T-helper 17 cell (primary cell): ENCODE data around the gene ZNF654. TPM values are rescaled to one million over a fixed set of nuclear protein-coding genes. Genes with fewer than 3 reads are reported as not detected.
"Not testable (repeated sequence)": the region's sequence is repeated elsewhere in the genome, so short reads cannot be mapped to it uniquely, and the experiment has no call there.

Experiments
- ATAC-seq: fragments of 150-1000 bp; cut with Tn5 transposase; 2 replicates; pipeline ENCODE4 v1.10.0; 2021; ENCODE audit warnings: mild to moderate bottlenecking, moderate library complexity
- DNase-seq, 3 donors: peaks; one replicate each; pipeline versions ENCODE4 v3.0.0 to v3.0.0-alpha.2; 2020 to 2021
- H3K9me3 ChIP-seq: one replicate; pipeline ENCODE4 v1.7.0; 2013; ENCODE audit warnings: low read length, mild to moderate bottlenecking; ENCODE audit not compliant: control insufficient read depth, poor library complexity, severe bottlenecking
- H3K27ac Mint-ChIP-seq: one replicate; pipeline ENCODE4 v1.8.0; 2022; ENCODE audit warnings: mild to moderate bottlenecking, moderate library complexity, mixed read lengths
- H3K27me3 Mint-ChIP-seq: one replicate; pipeline ENCODE4 v1.8.0; 2022; ENCODE audit warnings: mixed read lengths
- H3K36me3 Mint-ChIP-seq: one replicate; pipeline ENCODE4 v1.8.0; 2022; ENCODE audit warnings: low read depth, mixed read lengths
- H3K4me1 Mint-ChIP-seq: one replicate; pipeline ENCODE4 v1.8.0; 2022; ENCODE audit warnings: mild to moderate bottlenecking, mixed read lengths
- H3K4me3 Mint-ChIP-seq: one replicate; pipeline ENCODE4 v1.8.0; 2022; ENCODE audit warnings: mild to moderate bottlenecking, moderate library complexity, mixed read lengths
- total RNA-seq, 4 donors: library from RNA in 2 of 4; stranded (reverse) in 2 of 4; gene quantifications; one replicate each; pipeline ENCODE4 v1.2.3 and lab custom pipeline; 2022 to 2026

Gene ZNF654
- total RNA-seq (10 to 100 TPM; 12.6 to 16.1 TPM), total RNA-seq (lab: John Stamatoyannopoulos, UW) (33.2 to 37.2 reads per million in 2 donors)

DNA sequence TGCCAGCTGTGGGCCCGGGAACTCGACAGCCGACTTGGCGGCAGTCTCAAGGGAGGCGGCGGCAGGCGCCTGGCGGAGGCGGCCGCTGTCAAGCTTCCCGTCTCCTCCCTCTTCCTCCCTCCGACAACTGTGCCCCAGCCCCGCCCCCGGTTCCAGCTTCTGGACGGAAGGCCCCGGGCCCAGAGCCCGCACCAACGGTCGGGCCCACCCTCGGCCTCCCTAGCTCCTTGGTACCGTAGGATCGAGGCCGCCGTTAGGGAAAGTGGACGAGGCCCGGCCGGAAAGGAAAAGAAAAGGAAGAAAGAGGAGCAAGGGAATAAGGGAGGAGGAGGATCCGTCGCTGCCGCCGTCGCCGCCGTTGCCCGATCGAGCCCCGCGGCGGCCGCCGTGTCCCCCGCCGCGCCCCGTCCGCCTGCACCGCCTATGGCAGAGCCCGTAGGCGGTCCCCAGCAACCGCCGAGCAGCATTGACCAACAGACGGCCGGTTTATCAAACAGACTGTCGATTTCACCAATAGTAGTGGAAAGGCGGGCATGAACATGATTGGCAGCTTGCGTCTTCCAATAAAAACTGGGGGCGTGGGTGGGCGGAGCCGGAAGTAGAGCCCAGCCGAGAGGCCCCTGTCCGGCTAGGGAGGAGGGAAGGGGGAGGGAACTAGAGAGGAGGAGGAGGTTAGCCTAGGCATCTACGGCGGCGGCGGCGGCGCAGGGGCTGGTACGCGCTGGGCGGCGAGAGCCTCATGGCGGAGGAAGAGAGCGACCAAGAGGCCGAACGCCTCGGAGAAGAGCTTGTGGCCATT lies at the start of gene ZNF654, which contains the start of gene CGGBP1:
TSS of gene ZNF654 (plus strand) at position 675 of the 799 bp plus-strand sequence. CDS start at position 740, 65 bp downstream.
TSS of gene CGGBP1 (minus strand) at position 425 of the 799 bp plus-strand sequence. CDS start 3,029 bp downstream, outside the sequence.
- no peaks in the 10 kb centered on the region for H3K27me3 Mint-ChIP-seq
- ATAC-seq (peak; percentile 92), DNase-seq (peak; percentile 89 to 98 (median 97))
- H3K27ac Mint-ChIP-seq: peak within 1 kb of the TSS; percentile 98
- H3K36me3 Mint-ChIP-seq: peaks cover 8% of the 10 kb centered on the region
- no peaks in the 10 kb centered on the region for H3K9me3 ChIP-seq
- H3K4me3 Mint-ChIP-seq: peak within 1 kb of the TSS; percentile 99
- H3K4me1 Mint-ChIP-seq: peaks cover 32% of the 10 kb centered on the region

DNA sequence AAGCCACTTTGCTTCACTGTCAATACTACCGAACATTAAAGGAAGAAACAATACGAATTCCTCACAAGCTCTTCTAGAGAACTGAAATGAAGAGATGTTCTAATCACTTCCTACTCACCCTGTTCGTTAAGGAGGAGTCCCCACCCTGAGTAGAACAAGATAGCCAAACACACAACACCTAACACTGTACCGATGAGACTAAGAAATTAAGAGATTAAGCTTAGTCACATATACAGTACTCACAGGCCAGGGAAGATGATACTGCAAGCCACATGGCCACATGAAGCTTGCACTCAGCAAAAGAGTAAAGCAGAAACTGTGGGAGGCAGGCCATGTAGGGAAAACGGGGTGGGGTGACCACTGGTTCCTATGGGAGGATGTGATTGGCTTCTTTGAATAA lies 48.2 kb upstream of the ZNF654 start:
- no peaks in the 10 kb centered on the region for H3K9me3 ChIP-seq
- Mint-ChIP-seq H3K36me3 (peaks cover 2% of the 10 kb centered on the region), H3K27me3 (peaks cover 14% of the 10 kb centered on the region), H3K27ac (peak overlapping the region; percentile 74), H3K4me1 (peaks cover 4% of the 10 kb centered on the region), H3K4me3 (no peak overlapping the region)
- no peak for ATAC-seq
- DNase-seq: no peak

DNA sequence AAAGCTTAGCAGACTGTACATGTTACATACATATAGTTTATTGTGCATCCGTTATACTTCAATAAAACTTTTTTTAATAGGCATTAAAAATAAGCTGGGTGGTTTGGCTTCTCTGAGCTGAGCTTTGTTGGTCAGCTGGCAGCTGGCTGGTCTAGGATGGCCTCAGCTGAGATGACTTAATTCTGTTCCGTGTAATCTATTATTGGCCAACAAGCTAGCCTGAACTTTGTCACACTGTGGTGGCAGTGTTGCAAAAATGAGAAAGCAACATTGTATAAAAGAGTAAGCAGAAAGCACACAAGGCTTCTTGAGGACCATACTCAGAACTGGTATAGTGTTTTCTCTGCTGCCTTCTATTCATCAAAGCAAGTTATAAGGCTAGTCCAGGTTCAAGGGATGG lies 45.5 kb upstream of the ZNF654 start:
- H3K36me3 Mint-ChIP-seq: no peaks in the 10 kb centered on the region
- no peak overlapping the region for H3K27ac Mint-ChIP-seq
- no peaks in the 10 kb centered on the region for H3K9me3 ChIP-seq
- H3K4me1 Mint-ChIP-seq: peaks cover 6% of the 10 kb centered on the region
- DNase-seq (no peak), ATAC-seq (no peak)
- no peak overlapping the region for H3K4me3 Mint-ChIP-seq
- H3K27me3 Mint-ChIP-seq: peaks cover 3% of the 10 kb centered on the region

DNA sequence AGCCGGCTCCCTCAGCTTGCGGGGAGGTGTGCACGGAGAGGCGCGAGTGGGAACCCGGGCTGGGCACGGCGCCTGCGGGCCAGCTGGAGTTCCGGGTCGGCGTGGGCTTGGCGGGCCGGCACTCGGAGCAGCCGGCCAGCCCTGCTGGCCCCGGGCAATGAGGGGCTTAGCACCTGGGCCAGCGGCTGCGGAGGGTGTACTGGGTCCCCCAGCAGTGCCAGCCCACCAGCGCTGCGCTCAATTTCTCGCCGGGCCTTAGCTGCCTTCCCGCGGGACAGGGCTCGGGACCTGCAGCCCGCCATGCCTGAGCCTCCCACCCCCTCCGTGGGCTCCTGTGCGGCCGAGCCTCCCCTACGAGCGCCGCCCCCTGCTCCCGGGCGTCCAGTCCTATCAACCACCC lies 43.4 kb upstream of the ZNF654 start:
- not testable (repeated sequence) for H3K36me3 Mint-ChIP-seq, H3K27ac Mint-ChIP-seq, H3K4me3 Mint-ChIP-seq, DNase-seq, H3K27me3 Mint-ChIP-seq, H3K4me1 Mint-ChIP-seq, ATAC-seq, H3K9me3 ChIP-seq

DNA sequence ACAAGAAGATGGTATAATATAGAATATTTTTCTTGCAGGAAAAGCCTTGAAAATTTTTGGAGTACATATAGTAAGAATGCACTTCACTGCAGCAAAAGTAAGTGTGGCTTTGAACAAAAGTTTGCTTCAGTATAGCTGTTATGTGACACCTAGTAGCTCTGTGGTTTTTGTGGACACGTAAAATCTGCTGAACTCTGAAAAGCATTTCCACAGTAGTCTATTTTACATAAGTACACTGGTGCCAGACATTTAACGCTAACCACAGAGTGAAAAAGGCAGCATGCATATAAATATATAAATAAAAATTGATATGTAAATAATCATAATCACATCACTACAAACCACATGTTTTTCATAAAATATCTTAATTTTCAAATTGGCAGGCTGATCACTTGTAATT lies 40.0 kb upstream of the ZNF654 start:
- Mint-ChIP-seq H3K4me3 (no peak overlapping the region), H3K27ac (no peak overlapping the region)
- peak; percentile 61 for ATAC-seq

DNA sequence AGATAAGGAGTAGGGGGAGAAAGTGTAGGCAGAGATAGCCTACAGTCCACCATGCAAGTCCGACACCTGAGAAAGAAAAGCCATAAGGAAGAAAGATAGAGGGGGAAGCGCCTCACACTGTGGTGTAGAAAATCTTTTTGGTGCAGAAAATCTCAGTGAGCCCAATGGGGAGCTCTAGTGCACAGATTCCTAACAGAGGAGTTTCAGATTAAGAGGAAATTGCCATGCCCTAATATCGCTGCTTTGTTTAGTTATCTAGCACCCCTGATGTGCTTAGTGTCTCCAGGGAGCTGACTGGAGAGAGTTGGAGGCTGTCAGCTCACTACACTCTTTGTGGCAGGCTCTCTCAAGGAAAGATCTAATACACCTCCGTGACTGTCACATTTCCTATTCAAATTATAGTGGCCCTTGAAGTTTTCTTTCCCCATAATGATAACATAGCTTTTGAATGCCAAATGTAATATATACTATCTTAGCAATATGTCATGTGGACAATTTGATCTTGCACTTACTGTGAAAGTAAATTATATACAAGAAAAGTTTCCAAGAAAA lies 34.0 kb upstream of the ZNF654 start:
- H3K27me3 Mint-ChIP-seq: no peaks in the 10 kb centered on the region
- no peak for ATAC-seq
- peaks cover 9% of the 10 kb centered on the region for H3K4me1 Mint-ChIP-seq
- H3K4me3 Mint-ChIP-seq: no peak overlapping the region
- DNase-seq: no peak
- H3K27ac Mint-ChIP-seq: peak overlapping the region; percentile 3
- no peaks in the 10 kb centered on the region for H3K36me3 Mint-ChIP-seq
- H3K9me3 ChIP-seq: no peaks in the 10 kb centered on the region

More for the DNA sequence above, 40.0 kb upstream of the ZNF654 start:
- Mint-ChIP-seq H3K4me1 (peaks cover 6% of the 10 kb centered on the region), H3K27me3 (no peaks in the 10 kb centered on the region), H3K36me3 (no peaks in the 10 kb centered on the region)
- H3K9me3 ChIP-seq: no peaks in the 10 kb centered on the region
- no peak for DNase-seq

DNA sequence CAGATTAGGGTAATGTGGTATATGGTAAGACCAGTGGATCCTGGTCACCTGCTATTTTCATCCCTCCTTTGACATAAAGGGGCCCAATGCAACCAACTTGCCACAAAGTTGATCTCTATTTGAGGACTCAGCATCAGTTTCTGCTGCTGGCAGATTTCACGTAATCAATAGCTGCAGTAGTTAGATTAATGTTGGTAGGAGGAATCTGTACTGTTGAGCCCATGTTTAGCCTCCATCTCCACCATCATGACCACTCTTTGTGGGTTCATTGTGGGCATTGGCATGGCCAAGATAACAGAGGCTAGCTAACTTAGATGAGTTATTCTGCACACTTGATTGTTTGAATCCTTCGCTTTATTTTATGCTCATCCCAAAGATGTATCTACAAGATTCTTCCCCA lies 30.2 kb upstream of the ZNF654 start:
- Mint-ChIP-seq H3K36me3 (no peaks in the 10 kb centered on the region), H3K4me1 (peaks cover 20% of the 10 kb centered on the region), H3K4me3 (no peak overlapping the region), H3K27ac (no peak overlapping the region), H3K27me3 (no peaks in the 10 kb centered on the region)
- ATAC-seq (no peak), DNase-seq (no peak)
- no peaks in the 10 kb centered on the region for H3K9me3 ChIP-seq

DNA sequence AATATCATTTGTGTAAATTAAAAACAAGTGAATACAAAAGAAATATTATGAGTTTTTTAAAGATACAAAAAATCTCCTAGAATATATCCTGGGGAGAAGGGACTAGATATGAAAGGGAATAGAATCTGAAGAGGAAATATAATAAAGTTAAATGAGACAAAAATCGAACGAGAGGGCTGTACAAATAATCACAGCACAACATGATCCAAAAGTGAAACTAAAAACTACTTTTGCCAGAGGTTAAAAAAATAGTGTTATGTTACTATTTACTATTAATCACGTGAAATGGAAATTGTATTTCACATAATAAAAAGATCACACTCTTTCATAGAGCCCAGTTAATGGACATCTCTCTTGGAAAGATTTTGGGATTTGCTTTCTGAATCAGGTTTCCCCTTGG lies 28.8 kb upstream of the ZNF654 start:
- DNase-seq: no peak
- no peaks in the 10 kb centered on the region for H3K27me3 Mint-ChIP-seq
- H3K9me3 ChIP-seq: no peaks in the 10 kb centered on the region
- H3K36me3 Mint-ChIP-seq: no peaks in the 10 kb centered on the region
- peak overlapping the region; percentile 57 for H3K27ac Mint-ChIP-seq
- peak overlapping the region; percentile 25 for H3K4me3 Mint-ChIP-seq
- no peak for ATAC-seq
- H3K4me1 Mint-ChIP-seq: peaks cover 22% of the 10 kb centered on the region

DNA sequence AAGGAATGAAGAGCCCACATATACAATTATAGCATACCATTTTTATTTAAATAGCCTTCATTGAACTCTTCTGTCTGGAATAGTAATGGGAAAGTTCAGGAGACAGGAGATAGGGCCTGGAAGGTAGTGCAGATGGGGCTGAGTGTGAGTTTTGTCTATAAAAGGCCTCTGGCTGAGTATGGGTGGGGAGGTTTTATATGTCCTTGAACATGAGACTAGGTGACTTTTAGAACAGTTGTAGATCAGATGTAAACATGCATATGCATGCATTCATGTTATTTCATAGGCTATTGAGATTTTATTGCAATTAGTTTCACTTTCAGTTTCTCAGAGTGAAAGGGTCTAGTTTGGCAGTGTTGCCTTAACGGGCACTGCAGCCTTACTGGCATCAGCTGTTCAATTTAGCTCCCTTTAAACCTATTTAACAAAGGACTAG lies 27.4 kb upstream of the ZNF654 start:
- H3K27ac Mint-ChIP-seq: peak overlapping the region; percentile 92
- ATAC-seq (peak; percentile 84), DNase-seq (no peak)
- peaks cover 19% of the 10 kb centered on the region for H3K4me1 Mint-ChIP-seq
- H3K27me3 Mint-ChIP-seq: no peaks in the 10 kb centered on the region
- H3K4me3 Mint-ChIP-seq: peak overlapping the region; percentile 90
- H3K36me3 Mint-ChIP-seq: no peaks in the 10 kb centered on the region
- no peaks in the 10 kb centered on the region for H3K9me3 ChIP-seq

DNA sequence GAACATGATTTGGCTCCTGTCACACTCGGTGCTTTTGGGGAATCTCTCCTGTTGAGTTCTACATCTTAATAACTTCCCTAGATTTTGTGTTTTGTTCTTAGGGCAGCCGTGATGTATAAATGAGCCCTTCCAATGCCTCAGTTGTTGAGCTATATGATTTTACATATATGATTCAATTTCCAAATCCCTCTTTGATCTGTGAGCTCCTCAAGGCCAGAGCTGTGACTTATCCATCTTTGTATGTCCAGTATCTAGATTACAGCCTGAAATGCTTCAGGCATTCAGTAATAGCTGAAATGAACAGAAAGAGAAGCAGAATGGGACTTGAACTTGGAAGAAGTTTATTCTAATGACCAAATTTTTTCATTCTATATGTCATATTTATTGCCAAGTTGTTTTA lies 26.8 kb upstream of the ZNF654 start:
- Mint-ChIP-seq H3K27me3 (peaks cover 4% of the 10 kb centered on the region), H3K4me3 (peak overlapping the region; percentile 90), H3K36me3 (no peaks in the 10 kb centered on the region), H3K4me1 (peaks cover 19% of the 10 kb centered on the region), H3K27ac (peak overlapping the region; percentile 92)
- no peak for ATAC-seq
- DNase-seq: no peak
- no peaks in the 10 kb centered on the region for H3K9me3 ChIP-seq

DNA sequence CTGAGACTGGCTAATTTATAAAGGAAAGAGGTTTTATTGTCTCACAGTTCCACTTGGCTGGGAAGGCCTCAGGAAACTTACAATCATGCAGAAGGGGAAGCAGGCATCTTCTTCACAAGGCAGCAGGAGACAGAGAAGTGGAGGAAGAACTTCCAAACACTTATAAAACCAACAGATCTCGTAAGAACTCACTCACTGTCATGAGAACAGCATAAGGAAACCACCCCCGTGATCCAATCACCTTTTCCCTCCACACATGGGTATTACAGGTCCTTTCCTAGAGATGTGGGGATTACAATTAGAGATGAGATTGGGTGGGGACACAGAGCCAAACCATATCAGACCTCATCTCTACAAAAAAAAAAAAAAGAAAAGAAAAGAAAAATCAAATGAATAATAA lies 26.0 kb upstream of the ZNF654 start:
- no peaks in the 10 kb centered on the region for H3K36me3 Mint-ChIP-seq
- no peaks in the 10 kb centered on the region for H3K9me3 ChIP-seq
- DNase-seq (no peak), ATAC-seq (no peak)
- peaks cover 5% of the 10 kb centered on the region for H3K27me3 Mint-ChIP-seq
- peaks cover 19% of the 10 kb centered on the region for H3K4me1 Mint-ChIP-seq
- no peak overlapping the region for H3K4me3 Mint-ChIP-seq
- peak overlapping the region; percentile 92 for H3K27ac Mint-ChIP-seq

DNA sequence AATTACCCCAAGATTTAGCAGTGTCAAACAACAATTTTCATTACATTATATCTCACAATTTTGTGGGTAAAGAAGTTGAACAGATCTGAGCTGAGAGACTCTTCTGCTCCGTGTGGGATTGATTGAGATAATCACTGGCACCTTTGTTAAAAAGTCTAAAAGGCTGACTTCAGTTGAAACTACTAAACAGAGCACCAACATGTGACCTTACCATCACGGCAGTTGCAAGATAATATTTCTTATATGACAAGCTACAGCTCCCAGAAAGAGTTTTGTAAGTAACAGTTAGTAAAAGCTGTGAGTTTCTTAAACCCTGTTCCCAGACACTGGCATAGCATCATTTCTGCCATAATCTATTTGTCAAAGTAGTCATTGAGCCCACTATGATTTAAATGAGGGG lies 25.2 kb upstream of the ZNF654 start:
- peaks cover 5% of the 10 kb centered on the region for H3K27me3 Mint-ChIP-seq
- no peak for ATAC-seq
- no peaks in the 10 kb centered on the region for H3K36me3 Mint-ChIP-seq
- H3K9me3 ChIP-seq: no peaks in the 10 kb centered on the region
- H3K27ac Mint-ChIP-seq: no peak overlapping the region
- H3K4me1 Mint-ChIP-seq: peaks cover 19% of the 10 kb centered on the region
- H3K4me3 Mint-ChIP-seq: no peak overlapping the region
- DNase-seq: no peak

DNA sequence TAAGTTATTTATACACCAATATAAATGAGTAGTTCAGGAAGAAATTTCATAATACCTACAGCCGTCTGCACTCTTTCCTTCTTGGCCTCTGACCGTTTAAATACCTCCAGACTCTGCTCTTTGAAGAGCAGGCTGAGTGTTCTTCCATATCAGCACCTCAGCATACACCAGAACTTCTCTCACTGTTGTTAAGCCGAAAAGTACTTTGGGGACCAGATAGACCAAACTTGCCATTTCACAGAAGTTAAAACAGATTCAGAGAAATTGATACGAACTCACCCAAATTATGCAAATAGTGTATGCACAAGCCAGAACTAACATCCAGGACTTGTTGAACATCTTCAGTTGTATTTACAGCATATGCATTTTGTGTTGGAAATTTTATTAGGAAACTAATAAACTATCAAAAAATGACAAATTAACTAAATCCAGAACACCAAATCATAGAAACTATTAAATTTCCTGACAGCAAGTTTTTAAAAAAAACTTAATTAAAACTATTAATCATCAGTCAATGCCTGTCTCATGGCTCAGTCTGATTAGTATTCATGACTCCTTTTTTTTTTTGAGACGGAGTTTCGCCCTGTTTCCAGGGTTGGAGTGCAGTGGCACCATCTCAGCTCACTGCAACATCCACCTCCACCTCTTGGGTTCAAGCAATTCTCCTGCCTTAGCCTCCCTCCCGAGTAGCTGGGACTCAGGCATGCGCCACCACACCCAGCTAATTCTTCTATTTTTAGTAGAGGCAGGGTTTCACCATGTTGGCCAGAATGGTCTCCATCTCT lies 24.4 kb upstream of the ZNF654 start:
- no peak overlapping the region for H3K4me3 Mint-ChIP-seq

More for the DNA sequence above, 24.4 kb upstream of the ZNF654 start:
- ATAC-seq (no peak), DNase-seq (no peak)
- Mint-ChIP-seq H3K27me3 (peaks cover 5% of the 10 kb centered on the region), H3K27ac (peak overlapping the region; percentile 9), H3K36me3 (no peaks in the 10 kb centered on the region), H3K4me1 (peaks cover 17% of the 10 kb centered on the region)
- no peaks in the 10 kb centered on the region for H3K9me3 ChIP-seq
